Measurements from ENCODE around the gene SLX4IP. TPM values are rescaled to one million over a fixed set of nuclear protein-coding genes. Genes with fewer than 3 reads are reported as not detected.

The SLX4IP gene
- 2.4 and 4.0 TPM in 2 replicates for total RNA-seq

DNA sequence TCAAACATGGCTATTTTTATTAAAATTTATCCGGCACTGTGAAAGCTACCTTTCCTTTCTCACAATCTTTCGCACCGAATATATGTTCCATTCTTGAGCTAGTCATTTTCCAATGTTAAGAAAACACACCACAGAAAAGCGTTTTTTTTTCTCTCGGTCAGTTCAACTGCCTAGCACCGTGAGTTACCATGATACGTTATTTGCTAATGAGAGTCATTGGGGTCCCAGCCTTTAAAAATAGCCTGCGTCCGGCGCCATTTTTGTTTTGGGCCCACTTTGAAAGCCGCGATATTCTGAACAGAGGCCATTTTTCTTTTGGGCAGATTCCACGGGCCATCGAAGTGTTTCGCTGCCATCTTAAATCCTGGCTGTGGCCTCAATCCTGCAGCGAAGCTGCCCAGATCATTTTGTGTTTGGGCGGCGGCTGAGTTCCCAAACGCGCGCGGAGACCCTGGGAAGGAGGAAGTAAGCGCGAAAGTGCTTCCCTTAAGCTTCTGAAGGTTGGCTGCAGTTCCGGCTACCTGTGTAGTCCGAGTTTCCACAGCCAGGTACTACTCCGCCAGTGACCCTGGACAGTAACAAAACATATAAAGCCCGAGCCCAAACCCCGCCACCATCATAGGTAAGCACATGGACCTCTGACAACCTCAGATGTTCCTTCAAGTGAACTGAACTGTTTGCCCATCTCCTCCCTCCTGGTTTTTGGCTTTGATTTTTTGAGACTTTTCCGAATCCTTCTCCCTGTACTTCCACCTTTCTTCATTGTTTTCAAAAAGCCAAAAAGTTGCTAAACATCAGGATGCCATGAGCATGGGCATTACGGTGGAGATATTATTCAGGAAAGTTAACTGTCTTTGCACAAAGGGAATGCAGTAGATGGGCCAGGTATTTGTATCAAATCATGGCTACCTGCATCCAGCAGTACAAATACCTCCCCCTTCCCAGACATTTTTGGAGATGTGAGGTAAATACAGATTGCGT is at the start of gene SLX4IP:
SLX4IP (plus strand) TSS at position 474 of the 981 bp plus-strand sequence. CDS start 22,900 bp downstream, outside the sequence.

GRCh38 chr20:10433623-10434466 is 1.3 kb upstream of the SLX4IP start, which contains the start of gene MKKS:
TSS of gene MKKS (minus strand) at chr20:10434222. CDS start at chr20:10413514, 20,708 bp downstream.

DNA sequence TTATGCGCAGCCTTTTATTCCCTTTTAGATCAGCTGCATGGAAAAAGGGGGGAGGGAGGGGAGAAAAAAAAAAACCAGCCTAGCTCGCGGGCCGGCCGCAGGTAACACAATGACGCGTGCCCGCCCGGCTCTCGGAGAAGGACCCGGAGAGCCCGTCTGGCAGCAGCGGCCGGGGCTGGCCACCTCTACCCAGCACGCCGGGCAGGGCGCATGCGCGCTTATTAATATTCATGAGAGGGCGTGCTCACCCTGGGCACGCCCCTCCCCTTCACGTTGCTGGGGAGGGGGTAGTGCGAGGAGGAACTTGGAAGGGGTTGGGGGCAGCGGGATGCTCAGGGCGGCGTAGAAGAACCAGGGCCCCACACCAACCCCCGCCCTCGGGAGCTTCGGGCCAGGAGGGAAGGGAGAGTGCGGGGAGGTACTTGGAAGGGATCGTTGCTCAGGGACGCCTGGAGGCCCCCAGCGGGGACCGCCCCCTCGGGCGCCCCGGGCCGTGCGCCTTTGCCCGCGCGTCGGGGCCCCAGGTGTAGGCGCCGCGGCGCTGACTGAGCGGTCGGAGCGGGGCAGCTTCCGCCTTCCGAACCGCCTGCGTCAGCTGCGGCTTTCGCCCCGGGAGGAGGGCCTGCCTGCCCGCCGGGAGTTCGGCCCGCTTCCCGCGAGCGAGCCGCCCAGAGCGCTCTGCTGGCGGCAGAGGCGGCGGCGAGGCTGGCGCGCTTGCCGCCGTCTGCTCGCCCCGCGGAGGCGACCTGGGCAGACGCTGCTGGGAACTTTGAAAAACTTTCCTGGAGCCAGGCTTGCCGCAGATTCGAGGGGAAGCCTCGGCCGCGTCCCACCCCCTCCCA is 239.0 kb downstream of the SLX4IP start, which contains the start of gene JAG1:
JAG1 (minus strand) TSS at position 158 of the 842 bp plus-strand sequence. CDS start 469 bp downstream, outside the sequence.

Other genes with a start within 250 kb of the SLX4IP start
- gene SNAP25, start 216.5 kb upstream of the SLX4IP start, total RNA-seq: 0.25 and 0.32 TPM in 2 replicates
- 3.7 and 8.9 TPM in 2 replicates for gene MKKS, start 1.1 kb upstream of the SLX4IP start, total RNA-seq
- 55.4 and 512 TPM in 2 replicates for gene JAG1, start 238.7 kb downstream of the SLX4IP start, total RNA-seq

Measured in bladder microvascular endothelial cell (primary cell).